SK-N-SH (cell line): ENCODE measurements around the gene UBE3D. TPM values are rescaled to one million over a fixed set of nuclear protein-coding genes. Genes with fewer than 3 reads are reported as not detected.
A peak's percentile ranks its signal among the peaks of the same experiment; 100 is the strongest.

Experiments
- CTCF ChIA-PET: fragments of 300-600, 350-600 bp; formaldehyde crosslinking; extraction: SDS; loops from one replicate; lab custom pipeline; 2021; lab: Yijun Ruan, JAX
- POLR2A ChIA-PET: fragments of 350-600 bp; sonication (Branson Sonifier 250); formaldehyde crosslinking; extraction: SDS; loops from one replicate; lab custom pipeline; 2020; ENCODE audit warnings: antibody characterized with exemption, inconsistent platforms; lab: Yijun Ruan, JAX
- DNase-seq: peaks from one replicate; pipeline ENCODE4 v3.0.0; 2012
- H2AFZ ChIP-seq: fragments of 200-600 bp; sonication (generic); 2 replicates; pipeline ENCODE4 v1.8.1; 2016; ENCODE audit warnings: antibody characterized with exemption, mild to moderate bottlenecking, low read depth
- H3F3A ChIP-seq: fragments of 200-600 bp; sonication (generic); replicated peaks from 2 replicates; pipeline ENCODE3; 2016; ENCODE audit warnings: antibody characterized with exemption, mild to moderate bottlenecking; ENCODE audit not compliant: insufficient read depth
- H3K27ac ChIP-seq, 2 experiments: fragments of 200-500 bp in 1 of 2; fragments of 200-600 bp in 1 of 2; sonication (Bioruptor generic) in 1 of 2; sonication (generic), shearing (Covaris generic) in 1 of 2; 2 replicates each; pipeline versions ENCODE4 v1.5.1 to v1.6.1; 2014 to 2016; ENCODE audit warnings: low read depth in 2 of 2, inconsistent platforms in 1 of 2, low read length in 1 of 2, mild to moderate bottlenecking in 1 of 2, mixed read lengths in 1 of 2
- H3K27me3 ChIP-seq: fragments of 200-600 bp; sonication (generic), shearing (Covaris generic); 2 replicates; pipeline ENCODE4 v1.6.1; 2016; ENCODE audit warnings: mixed run types; ENCODE audit not compliant: insufficient read depth
- H3K36me3 ChIP-seq, 2 experiments: fragments of 200-500 bp in 1 of 2; fragments of 200-600 bp in 1 of 2; sonication (Bioruptor generic) in 1 of 2; sonication (generic) in 1 of 2; replicated peaks in 1 of 2; 2 replicates each; pipeline versions ENCODE3 to v1.5.1; 2014 to 2016; ENCODE audit warnings: low read length in 1 of 2, mild to moderate bottlenecking in 1 of 2; ENCODE audit not compliant: insufficient read depth in 2 of 2, control insufficient read depth in 1 of 2
- H3K4me1 ChIP-seq, 2 experiments: fragments of 200-500 bp in 1 of 2; fragments of 200-600 bp in 1 of 2; sonication (Bioruptor generic) in 1 of 2; sonication (generic), shearing (Covaris generic) in 1 of 2; 2 replicates each; pipeline versions ENCODE4 v1.5.1 to v1.6.1; 2014 to 2016; ENCODE audit warnings: low read depth in 1 of 2, low read length in 1 of 2, mixed run types in 1 of 2; ENCODE audit not compliant: insufficient read depth in 2 of 2, control insufficient read depth in 1 of 2
- H3K4me2 ChIP-seq: fragments of 200-600 bp; sonication (generic), shearing (Covaris generic); 2 replicates; pipeline ENCODE4 v1.6.1; 2017; ENCODE audit warnings: mixed run types
- H3K4me3 ChIP-seq, 2 experiments: fragments of 200-500 bp in 1 of 2; fragments of 200-600 bp in 1 of 2; sonication (Bioruptor generic) in 1 of 2; sonication (generic), shearing (Covaris generic) in 1 of 2; 2 replicates each; pipeline versions ENCODE4 v1.5.1 to v1.8.1; 2014 to 2016; ENCODE audit warnings: low read depth in 2 of 2, inconsistent platforms in 1 of 2, low read length in 1 of 2, mild to moderate bottlenecking in 1 of 2, mixed read lengths in 1 of 2, moderate library complexity in 1 of 2
- H3K79me2 ChIP-seq: fragments of 200-600 bp; sonication (generic); 2 replicates; pipeline ENCODE4 v1.8.1; 2017; ENCODE audit warnings: mild to moderate bottlenecking; ENCODE audit not compliant: insufficient read depth
- H3K9ac ChIP-seq: fragments of 200-600 bp; sonication (generic); 2 replicates; pipeline ENCODE4 v1.6.1; 2017; ENCODE audit warnings: mixed run types
- H3K9me2 ChIP-seq: fragments of 200-600 bp; sonication (generic); 2 replicates; pipeline ENCODE4 v1.6.1; 2017; ENCODE audit warnings: mixed run types
- H3K9me3 ChIP-seq: fragments of 200-600 bp; sonication (generic); 2 replicates; pipeline ENCODE4 v1.6.1; 2017; ENCODE audit warnings: mixed run types, mild to moderate bottlenecking, moderate library complexity
- H4K20me1 ChIP-seq: fragments of 200-600 bp; sonication (generic); 2 replicates; pipeline ENCODE4 v1.6.1; 2017; ENCODE audit warnings: mild to moderate bottlenecking, mixed run types; ENCODE audit not compliant: insufficient read depth
- CHD2 ChIP-seq: fragments of 150-350 bp; IDR thresholded peaks from 2 replicates; pipeline ENCODE4 v1.6.1; 2018; ENCODE audit warnings: low read length; ENCODE audit not compliant: partially characterized antibody
- CTCF ChIP-seq: fragments of 200-600 bp; sonication (generic); IDR thresholded peaks from 2 replicates; pipeline ENCODE4 v1.6.1; 2017; ENCODE audit warnings: antibody characterized with exemption, mild to moderate bottlenecking, moderate library complexity
- ELF1 ChIP-seq: IDR thresholded peaks from 2 replicates; pipeline ENCODE4 v1.4.0; 2012
- EP300 ChIP-seq, 2 experiments: IDR thresholded peaks; 2 replicates each; pipeline versions ENCODE4 v1.4.0 to v1.6.1; 2012; ENCODE audit warnings: borderline replicate concordance in 1 of 2, low read depth in 1 of 2, low read length in 1 of 2
- FOXJ3 ChIP-seq: sonication (generic); formaldehyde crosslinking; IDR thresholded peaks from 2 replicates; pipeline ENCODE4 v1.5.1; 2020; ENCODE audit warnings: mild to moderate bottlenecking, missing genetic modification reagents
- FOXM1 ChIP-seq: IDR thresholded peaks from 2 replicates; pipeline ENCODE4 v1.4.0; 2012; ENCODE audit warnings: low read depth, mild to moderate bottlenecking
- GABPA ChIP-seq: IDR thresholded peaks from 2 replicates; pipeline ENCODE4 v1.4.0; 2012; ENCODE audit warnings: low read depth, mild to moderate bottlenecking
- IRF3 ChIP-seq: fragments of 150-350 bp; IDR thresholded peaks from 2 replicates; pipeline ENCODE4 v1.6.1; 2016; ENCODE audit warnings: mild to moderate bottlenecking, low read depth, low read length
- JUND ChIP-seq: IDR thresholded peaks from 2 replicates; pipeline ENCODE4 v1.4.0; 2012
- MAX ChIP-seq: IDR thresholded peaks from 2 replicates; pipeline ENCODE4 v1.4.0; 2012; ENCODE audit warnings: low read depth
- MEF2A ChIP-seq: IDR thresholded peaks from 2 replicates; pipeline ENCODE4 v1.4.0; 2012; ENCODE audit warnings: low read depth, borderline replicate concordance
- MXI1 ChIP-seq: IDR thresholded peaks from 2 replicates; pipeline ENCODE4 v1.6.1; 2012; ENCODE audit warnings: mild to moderate bottlenecking, low read depth, low read length, improper control_type of control experiment
- NFIC ChIP-seq: IDR thresholded peaks from 2 replicates; pipeline ENCODE4 v1.4.0; 2012; ENCODE audit warnings: borderline replicate concordance
- POLR2AphosphoS5 ChIP-seq: IDR thresholded peaks from 2 replicates; pipeline ENCODE4 v1.6.1; 2012; ENCODE audit warnings: low read depth, low read length
- RAD21 ChIP-seq: IDR thresholded peaks from 2 replicates; pipeline ENCODE4 v1.6.1; 2012; ENCODE audit warnings: mild to moderate bottlenecking, low read length
- RCOR1 ChIP-seq: fragments of 150-350 bp; IDR thresholded peaks from 2 replicates; pipeline ENCODE4 v1.6.1; 2017; ENCODE audit warnings: antibody characterized with exemption, low read length
- RFX5 ChIP-seq: IDR thresholded peaks from 2 replicates; pipeline ENCODE4 v1.6.1; 2012; ENCODE audit warnings: mild to moderate bottlenecking, improper control_type of control experiment, low read length
- RXRA ChIP-seq: IDR thresholded peaks from 2 replicates; pipeline ENCODE4 v1.4.0; 2012; ENCODE audit warnings: low read depth, mild to moderate bottlenecking, borderline replicate concordance
- SIN3A ChIP-seq: IDR thresholded peaks from 2 replicates; pipeline ENCODE4 v1.6.1; 2012; ENCODE audit warnings: low read depth, mild to moderate bottlenecking, low read length, moderate library complexity, borderline replicate concordance
- SMC3 ChIP-seq: IDR thresholded peaks from 2 replicates; pipeline ENCODE4 v1.6.1; 2012; ENCODE audit warnings: low read depth, low read length, improper control_type of control experiment
- TAF1 ChIP-seq: IDR thresholded peaks from 2 replicates; pipeline ENCODE4 v1.6.1; 2012; ENCODE audit warnings: low read depth, mild to moderate bottlenecking, low read length, moderate library complexity, borderline replicate concordance
- TEAD4 ChIP-seq: IDR thresholded peaks from 2 replicates; pipeline ENCODE4 v1.4.0; 2012; ENCODE audit warnings: mild to moderate bottlenecking, borderline replicate concordance; ENCODE audit not compliant: insufficient read depth
- WGBS: methylation state at CpG from one replicate; pipeline ENCODE4 v1.1.6; 2017; ENCODE audit warnings: low lambda C conversion rate; 5-methylcytosine and 5-hydroxymethylcytosine counted together
- polyA plus RNA-seq, 3 experiments: library from polyadenylated mRNA; depleted of rRNA; stranded (reverse); fragments of >200 nt; gene quantifications; 2 replicates each; pipeline ENCODE4 v1.2.3, GENCODE V29; 2012
- TF ChIP-seq, protein P1 (sequence below): IDR thresholded peaks from 2 replicates; pipeline ENCODE4; 2012
- TF ChIP-seq, protein P2 (sequence below): IDR thresholded peaks from 2 replicates; pipeline ENCODE4 v1.6.1; 2012; ENCODE audit warnings: mild to moderate bottlenecking, low read depth, low read length, moderate library complexity
- TF ChIP-seq, protein P3 (sequence below): IDR thresholded peaks from 2 replicates; pipeline ENCODE4 v1.4.0; 2012; ENCODE audit warnings: low read depth, borderline replicate concordance
- TF ChIP-seq, protein P4 (sequence below): fragments of 150-350 bp; IDR thresholded peaks from 2 replicates; pipeline ENCODE4 v1.6.1; 2017; ENCODE audit warnings: antibody characterized with exemption, low read length, low read depth, borderline replicate concordance

UBE3D gene
- polyA plus RNA-seq, 1 of the 3 experiments (the other 2 are of a cell fraction): 3.4 TPM

- Histone ChIP-seq H3K27me3 (no peaks in the 10 kb centered on the region), H3K4me2 (peak overlapping the region; percentile 1; the same call in 1 of the 2 replicates), H3K27ac (no peak overlapping the region), H3K4me1 (peaks cover 0 to 4% of the 10 kb centered on the region in 2 experiments; a peak in 1 of 4 replicates), H3F3A (no peaks in the 10 kb centered on the region), H3K9ac (no peak overlapping the region), H2AFZ (no peak overlapping the region), H3K36me3 (no peaks in the 10 kb centered on the region), H3K79me2 (no peaks in the 10 kb centered on the region), H3K9me2 (no peaks in the 10 kb centered on the region), H3K4me3 (no peak overlapping the region), H3K9me3 (no peaks in the 10 kb centered on the region), H4K20me1 (no peaks in the 10 kb centered on the region)
- WGBS: 49% methylated on average over 6 of the region's 6 CpGs
- DNase-seq: no peak
- POLR2A ChIA-PET: no interaction called here
- CTCF ChIA-PET: no interaction called here
- TF ChIP-seq SMC3 (no peak), SIN3A (no peak), RXRA (no peak), FOXM1 (no peak), JUND (peak; percentile 29; the same call in 1 of the 2 replicates), TEAD4 (peak; percentile 75), RAD21 (no peak), POLR2AphosphoS5 (no peak), CTCF (no peak), ELF1 (no peak), RFX5 (no peak), NFIC (peak; percentile 22; the same call in 1 of the 2 replicates), FOXJ3 (CRISPR knock-in tag) (no peak), MAX (no peak), IRF3 (no peak), TAF1 (no peak), GABPA (no peak), MEF2A (no peak), RCOR1 (no peak), EP300 (IDR thresholded peaks at IDR 0.05; ENCODE audit: borderline replicate concordance in 1 of 2, low read depth in 1 of 2, low read length in 1 of 2) (peak in 1 of 2 experiments; percentile 39; a peak in 1 of 4 replicates), MXI1 (no peak), CHD2 (no peak)
- TF ChIP-seq, protein P1, sequence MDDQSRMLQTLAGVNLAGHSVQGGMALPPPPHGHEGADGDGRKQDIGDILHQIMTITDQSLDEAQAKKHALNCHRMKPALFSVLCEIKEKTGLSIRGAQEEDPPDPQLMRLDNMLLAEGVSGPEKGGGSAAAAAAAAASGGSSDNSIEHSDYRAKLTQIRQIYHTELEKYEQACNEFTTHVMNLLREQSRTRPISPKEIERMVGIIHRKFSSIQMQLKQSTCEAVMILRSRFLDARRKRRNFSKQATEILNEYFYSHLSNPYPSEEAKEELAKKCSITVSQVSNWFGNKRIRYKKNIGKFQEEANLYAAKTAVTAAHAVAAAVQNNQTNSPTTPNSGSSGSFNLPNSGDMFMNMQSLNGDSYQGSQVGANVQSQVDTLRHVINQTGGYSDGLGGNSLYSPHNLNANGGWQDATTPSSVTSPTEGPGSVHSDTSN: peak; percentile 43
- TF ChIP-seq, protein P2, sequence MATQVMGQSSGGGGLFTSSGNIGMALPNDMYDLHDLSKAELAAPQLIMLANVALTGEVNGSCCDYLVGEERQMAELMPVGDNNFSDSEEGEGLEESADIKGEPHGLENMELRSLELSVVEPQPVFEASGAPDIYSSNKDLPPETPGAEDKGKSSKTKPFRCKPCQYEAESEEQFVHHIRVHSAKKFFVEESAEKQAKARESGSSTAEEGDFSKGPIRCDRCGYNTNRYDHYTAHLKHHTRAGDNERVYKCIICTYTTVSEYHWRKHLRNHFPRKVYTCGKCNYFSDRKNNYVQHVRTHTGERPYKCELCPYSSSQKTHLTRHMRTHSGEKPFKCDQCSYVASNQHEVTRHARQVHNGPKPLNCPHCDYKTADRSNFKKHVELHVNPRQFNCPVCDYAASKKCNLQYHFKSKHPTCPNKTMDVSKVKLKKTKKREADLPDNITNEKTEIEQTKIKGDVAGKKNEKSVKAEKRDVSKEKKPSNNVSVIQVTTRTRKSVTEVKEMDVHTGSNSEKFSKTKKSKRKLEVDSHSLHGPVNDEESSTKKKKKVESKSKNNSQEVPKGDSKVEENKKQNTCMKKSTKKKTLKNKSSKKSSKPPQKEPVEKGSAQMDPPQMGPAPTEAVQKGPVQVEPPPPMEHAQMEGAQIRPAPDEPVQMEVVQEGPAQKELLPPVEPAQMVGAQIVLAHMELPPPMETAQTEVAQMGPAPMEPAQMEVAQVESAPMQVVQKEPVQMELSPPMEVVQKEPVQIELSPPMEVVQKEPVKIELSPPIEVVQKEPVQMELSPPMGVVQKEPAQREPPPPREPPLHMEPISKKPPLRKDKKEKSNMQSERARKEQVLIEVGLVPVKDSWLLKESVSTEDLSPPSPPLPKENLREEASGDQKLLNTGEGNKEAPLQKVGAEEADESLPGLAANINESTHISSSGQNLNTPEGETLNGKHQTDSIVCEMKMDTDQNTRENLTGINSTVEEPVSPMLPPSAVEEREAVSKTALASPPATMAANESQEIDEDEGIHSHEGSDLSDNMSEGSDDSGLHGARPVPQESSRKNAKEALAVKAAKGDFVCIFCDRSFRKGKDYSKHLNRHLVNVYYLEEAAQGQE: no peak
- TF ChIP-seq, protein P3, sequence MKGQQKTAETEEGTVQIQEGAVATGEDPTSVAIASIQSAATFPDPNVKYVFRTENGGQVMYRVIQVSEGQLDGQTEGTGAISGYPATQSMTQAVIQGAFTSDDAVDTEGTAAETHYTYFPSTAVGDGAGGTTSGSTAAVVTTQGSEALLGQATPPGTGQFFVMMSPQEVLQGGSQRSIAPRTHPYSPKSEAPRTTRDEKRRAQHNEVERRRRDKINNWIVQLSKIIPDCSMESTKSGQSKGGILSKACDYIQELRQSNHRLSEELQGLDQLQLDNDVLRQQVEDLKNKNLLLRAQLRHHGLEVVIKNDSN: no peak
- TF ChIP-seq, protein P4, sequence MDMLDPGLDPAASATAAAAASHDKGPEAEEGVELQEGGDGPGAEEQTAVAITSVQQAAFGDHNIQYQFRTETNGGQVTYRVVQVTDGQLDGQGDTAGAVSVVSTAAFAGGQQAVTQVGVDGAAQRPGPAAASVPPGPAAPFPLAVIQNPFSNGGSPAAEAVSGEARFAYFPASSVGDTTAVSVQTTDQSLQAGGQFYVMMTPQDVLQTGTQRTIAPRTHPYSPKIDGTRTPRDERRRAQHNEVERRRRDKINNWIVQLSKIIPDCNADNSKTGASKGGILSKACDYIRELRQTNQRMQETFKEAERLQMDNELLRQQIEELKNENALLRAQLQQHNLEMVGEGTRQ: no peak
These were observed 222.9 kb downstream of the UBE3D start for GRCh38 chr6:82842721-82843120.
